Mononuclear cell (primary cell): ENCODE results near the gene PNCK. TPM values are rescaled to one million over a fixed set of nuclear protein-coding genes. Genes with fewer than 3 reads are reported as not detected.
"Not testable (repeated sequence)": the region's sequence is repeated elsewhere in the genome, so short reads cannot be mapped to it uniquely, and the experiment has no call there.

Experiments
- H3K27me3 ChIP-seq: 2 replicates; pipeline ENCODE4 v1.6.0; 2011; ENCODE audit warnings: low read length, control low read depth; ENCODE audit not compliant: insufficient read depth
- H3K4me1 ChIP-seq: 2 replicates; pipeline ENCODE4 v1.5.1; 2011; ENCODE audit warnings: mild to moderate bottlenecking, low read length, control low read depth; ENCODE audit not compliant: insufficient read depth
- H3K4me3 ChIP-seq: 2 replicates; pipeline ENCODE4 v1.5.1; 2011; ENCODE audit warnings: mild to moderate bottlenecking, low read length, moderate library complexity
- H3K9me3 ChIP-seq: 2 replicates; pipeline ENCODE4 v1.5.1; 2011; ENCODE audit warnings: low read depth, mild to moderate bottlenecking, control low read depth, low read length
- total RNA-seq: library from RNA; depleted of rRNA; stranded (reverse); fragments of >200 nt; gene quantifications from one replicate; pipeline ENCODE4 v1.2.3, GENCODE V29; 2012

Gene PNCK
- total RNA-seq, 1 donor, result 0.52 TPM

DNA sequence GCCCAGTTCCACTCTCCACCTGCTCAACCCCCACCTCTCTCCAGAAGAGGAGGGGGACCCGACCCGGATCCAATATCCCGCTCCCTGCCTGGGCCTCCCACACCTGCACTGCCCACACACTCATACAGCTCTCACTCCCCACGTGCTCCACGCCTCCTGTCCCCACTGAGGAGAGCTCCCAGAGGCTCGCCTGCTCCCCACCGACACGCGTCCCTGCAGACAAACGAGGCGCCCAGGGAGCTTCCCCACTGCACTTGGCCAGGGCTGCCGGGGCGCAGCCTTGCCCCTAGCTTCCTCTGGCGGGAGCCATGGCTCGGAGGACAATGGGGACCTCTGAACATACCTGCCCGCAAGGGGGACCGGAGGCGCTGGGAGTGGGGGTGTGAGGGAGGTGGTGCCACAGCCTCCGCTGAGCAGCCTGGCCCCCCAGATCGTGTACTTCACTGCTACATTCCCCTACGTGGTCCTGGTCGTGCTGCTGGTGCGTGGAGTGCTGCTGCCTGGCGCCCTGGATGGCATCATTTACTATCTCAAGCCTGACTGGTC is 19.1 kb upstream of the PNCK start:
- Histone ChIP-seq H3K4me1 (no peaks in the 10 kb centered on the region), H3K9me3 (no peaks in the 10 kb centered on the region), H3K27me3 (no peaks in the 10 kb centered on the region), H3K4me3 (no peak overlapping the region)

DNA sequence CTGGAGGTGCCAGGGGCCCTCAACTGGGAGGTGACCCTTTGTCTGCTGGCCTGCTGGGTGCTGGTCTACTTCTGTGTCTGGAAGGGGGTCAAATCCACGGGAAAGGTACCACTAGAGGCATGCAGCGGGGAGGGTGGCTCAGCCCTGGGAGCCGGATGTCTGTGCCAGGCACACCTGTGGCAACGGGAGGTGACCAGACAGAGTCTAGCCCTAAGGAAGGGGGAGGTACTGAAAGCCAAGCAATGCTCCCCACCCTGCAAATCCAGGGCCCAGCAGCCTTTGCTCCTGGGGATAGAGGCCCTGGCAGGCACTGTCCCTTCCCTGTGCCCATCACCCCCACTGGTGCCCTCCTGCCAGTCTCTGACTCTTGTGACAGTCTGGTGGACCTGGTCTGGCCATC is 18.4 kb upstream of the PNCK start:
- no peak overlapping the region for H3K4me3 ChIP-seq
- no peaks in the 10 kb centered on the region for H3K4me1 ChIP-seq
- H3K9me3 ChIP-seq, result no peaks in the 10 kb centered on the region
- no peaks in the 10 kb centered on the region for H3K27me3 ChIP-seq

DNA sequence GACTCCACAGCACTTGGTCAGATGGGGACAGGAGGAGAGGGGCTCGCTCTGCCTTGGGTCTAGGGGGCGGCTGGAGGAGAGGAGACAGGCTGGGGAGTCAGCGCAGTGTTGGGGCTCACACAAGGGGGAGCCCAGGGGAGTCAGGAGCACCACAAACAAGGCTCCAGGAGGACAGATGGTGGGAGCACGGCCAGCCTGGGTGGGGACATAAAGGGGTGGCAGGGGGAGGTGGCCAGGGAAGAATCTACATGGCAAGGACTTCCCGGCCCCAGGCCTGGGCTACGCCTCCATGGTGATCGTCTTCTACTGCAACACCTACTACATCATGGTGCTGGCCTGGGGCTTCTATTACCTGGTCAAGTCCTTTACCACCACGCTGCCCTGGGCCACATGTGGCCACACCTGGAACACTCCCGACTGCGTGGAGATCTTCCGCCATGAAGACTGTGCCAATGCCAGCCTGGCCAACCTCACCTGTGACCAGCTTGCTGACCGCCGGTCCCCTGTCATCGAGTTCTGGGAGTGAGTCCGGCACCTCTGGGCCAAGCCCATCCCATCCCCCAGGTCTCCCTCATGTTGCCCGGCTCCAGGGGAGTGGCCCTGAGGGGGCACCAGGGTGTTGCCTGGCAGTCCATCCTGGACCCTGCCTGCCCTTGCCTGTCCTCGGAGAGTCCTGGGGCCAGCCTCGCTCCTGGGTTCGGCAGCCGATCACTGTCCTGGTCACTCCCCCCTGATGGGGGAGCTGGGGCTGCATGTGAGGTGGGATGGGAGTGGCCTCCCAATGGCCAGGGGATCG is 17.6 kb upstream of the PNCK start:
- not testable (repeated sequence) for H3K27me3 ChIP-seq, H3K9me3 ChIP-seq, H3K4me3 ChIP-seq, H3K4me1 ChIP-seq

DNA sequence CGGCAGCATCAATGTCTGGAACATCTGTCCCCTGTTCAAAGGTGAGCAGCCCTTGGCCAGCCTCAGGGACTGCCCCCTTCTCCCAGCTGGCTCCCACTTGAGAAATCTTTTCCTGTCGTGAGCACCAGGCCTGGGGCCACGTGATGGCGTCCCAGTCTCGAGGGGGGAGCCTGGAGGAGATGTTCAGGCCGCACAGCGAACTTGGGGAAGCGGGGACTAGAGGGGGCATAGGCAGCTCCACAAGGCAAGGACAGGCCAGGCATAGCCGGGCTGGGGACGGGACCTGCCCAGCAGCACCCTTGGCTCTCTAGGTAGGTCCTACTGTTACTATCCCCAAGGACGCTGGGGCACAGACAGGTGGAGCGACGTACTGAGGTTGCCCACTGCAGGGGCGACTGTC is 16.9 kb upstream of the PNCK start:
- no peaks in the 10 kb centered on the region for H3K9me3 ChIP-seq
- H3K4me1 ChIP-seq, result no peaks in the 10 kb centered on the region
- H3K27me3 ChIP-seq, result no peaks in the 10 kb centered on the region
- H3K4me3 ChIP-seq, result no peak overlapping the region

DNA sequence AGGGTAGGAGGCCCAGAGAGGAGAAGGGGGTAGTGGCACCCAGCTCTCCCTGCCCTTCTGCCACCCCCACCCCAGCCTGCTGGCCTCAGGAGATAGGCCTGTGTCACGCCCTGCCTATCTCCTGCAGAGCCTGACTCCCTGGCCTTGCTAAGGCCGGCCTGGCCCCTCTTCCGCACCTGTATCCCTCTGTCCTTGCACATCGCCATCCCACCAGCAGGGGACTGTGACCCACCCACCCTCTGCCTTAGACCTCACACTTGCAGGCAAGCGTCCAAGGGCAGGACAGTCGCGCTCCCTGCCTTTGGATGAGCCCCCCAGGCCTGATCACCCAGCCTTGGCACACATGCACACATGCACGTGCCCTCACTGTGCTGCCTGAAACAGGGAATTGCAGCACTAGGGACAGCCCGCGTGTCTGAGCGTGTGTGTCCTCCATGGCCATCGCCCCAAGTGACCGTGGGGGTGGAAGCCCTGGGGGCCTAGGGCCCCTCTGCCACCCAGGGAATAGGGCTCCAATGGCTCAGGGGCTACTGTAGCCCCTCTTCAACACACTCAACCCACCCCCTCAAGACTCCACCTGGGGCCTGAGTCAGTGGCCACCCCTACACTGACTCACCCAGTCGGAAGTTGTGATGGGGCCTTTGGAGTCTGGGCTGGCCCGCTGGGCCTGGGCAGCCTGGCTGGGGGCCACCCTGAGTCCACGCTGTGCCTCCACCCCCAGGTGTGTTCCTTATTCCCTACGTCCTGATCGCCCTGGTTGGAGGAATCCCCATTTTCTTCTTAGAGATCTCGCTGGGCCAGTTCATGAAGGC is 16.2 kb upstream of the PNCK start:
- no peaks in the 10 kb centered on the region for H3K9me3 ChIP-seq
- H3K4me1 ChIP-seq, result no peaks in the 10 kb centered on the region
- no peaks in the 10 kb centered on the region for H3K27me3 ChIP-seq
- no peak overlapping the region for H3K4me3 ChIP-seq

DNA sequence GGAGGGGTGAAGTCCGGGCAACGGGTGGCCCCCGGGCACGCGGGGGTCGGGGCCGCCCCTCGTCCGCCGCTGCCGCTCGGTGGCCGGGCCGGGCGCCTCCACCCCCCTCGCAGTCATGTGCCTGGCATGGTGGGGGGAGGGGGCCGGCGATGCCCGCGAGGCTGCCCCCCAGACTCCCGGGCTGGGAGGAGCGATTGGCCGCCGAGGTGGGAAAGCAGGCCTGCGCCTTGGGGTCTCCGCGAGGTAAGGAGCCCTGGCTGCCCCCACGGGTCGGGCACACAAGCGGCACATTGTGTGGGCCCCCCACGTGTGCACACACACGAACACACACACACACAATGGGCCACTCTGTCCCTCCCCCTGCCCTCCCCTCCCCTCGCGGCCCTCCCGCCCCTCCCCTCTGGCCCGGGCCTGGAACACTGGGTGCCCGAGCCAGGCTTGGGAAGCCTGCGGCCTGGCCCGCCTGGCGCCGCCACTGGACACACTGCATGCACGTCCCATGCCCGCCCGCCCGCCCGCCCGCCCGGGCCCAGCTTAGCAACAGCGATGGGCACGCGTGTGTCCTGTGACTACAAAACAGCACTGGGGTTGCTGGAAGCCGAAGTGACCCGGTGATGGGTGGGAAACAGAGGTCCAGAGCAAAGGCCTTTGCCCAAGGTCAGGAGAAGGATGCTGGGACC is 15.4 kb upstream of the PNCK start:
- Histone ChIP-seq H3K4me1 (no peaks in the 10 kb centered on the region), H3K9me3 (no peaks in the 10 kb centered on the region), H3K4me3 (no peak overlapping the region), H3K27me3 (no peaks in the 10 kb centered on the region)

DNA sequence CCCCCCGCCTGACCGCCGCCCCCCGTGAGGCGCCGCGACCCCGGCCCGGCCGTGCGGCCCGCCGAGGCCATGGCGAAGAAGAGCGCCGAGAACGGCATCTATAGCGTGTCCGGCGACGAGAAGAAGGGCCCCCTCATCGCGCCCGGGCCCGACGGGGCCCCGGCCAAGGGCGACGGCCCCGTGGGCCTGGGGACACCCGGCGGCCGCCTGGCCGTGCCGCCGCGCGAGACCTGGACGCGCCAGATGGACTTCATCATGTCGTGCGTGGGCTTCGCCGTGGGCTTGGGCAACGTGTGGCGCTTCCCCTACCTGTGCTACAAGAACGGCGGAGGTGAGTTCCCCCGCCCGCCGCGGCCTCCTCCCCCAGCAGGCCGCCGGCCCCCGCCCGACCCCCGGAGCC is 14.9 kb upstream of the PNCK start:
- H3K27me3 ChIP-seq, result no peaks in the 10 kb centered on the region

DNA sequence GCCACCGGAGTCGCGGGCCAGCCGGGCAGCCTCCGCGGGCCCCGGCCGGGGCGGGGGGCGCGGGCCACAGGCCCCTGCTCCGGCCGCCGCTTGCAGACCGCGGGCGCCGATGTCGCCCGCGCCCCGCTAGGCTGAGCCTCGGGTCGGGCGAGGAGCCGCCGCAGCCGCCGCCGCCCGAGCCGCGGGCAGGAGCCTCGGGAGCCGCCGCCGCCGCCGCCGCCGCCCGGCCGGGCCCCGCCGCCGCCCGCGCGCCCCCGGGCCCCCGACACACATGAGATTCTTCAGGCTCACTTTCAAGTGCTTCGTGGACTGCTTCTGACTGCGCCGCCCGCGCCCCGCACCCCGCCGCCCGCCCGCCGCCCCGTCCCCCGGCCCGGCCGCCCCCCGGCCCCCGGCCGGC is 14.5 kb upstream of the PNCK start:
- Histone ChIP-seq H3K4me1 (no peaks in the 10 kb centered on the region), H3K4me3 (no peak overlapping the region), H3K9me3 (no peaks in the 10 kb centered on the region), H3K27me3 (no peaks in the 10 kb centered on the region)

More for the DNA sequence above, 14.9 kb upstream of the PNCK start:
- H3K4me3 ChIP-seq, result no peak overlapping the region
- H3K9me3 ChIP-seq, result no peaks in the 10 kb centered on the region
- no peaks in the 10 kb centered on the region for H3K4me1 ChIP-seq

DNA sequence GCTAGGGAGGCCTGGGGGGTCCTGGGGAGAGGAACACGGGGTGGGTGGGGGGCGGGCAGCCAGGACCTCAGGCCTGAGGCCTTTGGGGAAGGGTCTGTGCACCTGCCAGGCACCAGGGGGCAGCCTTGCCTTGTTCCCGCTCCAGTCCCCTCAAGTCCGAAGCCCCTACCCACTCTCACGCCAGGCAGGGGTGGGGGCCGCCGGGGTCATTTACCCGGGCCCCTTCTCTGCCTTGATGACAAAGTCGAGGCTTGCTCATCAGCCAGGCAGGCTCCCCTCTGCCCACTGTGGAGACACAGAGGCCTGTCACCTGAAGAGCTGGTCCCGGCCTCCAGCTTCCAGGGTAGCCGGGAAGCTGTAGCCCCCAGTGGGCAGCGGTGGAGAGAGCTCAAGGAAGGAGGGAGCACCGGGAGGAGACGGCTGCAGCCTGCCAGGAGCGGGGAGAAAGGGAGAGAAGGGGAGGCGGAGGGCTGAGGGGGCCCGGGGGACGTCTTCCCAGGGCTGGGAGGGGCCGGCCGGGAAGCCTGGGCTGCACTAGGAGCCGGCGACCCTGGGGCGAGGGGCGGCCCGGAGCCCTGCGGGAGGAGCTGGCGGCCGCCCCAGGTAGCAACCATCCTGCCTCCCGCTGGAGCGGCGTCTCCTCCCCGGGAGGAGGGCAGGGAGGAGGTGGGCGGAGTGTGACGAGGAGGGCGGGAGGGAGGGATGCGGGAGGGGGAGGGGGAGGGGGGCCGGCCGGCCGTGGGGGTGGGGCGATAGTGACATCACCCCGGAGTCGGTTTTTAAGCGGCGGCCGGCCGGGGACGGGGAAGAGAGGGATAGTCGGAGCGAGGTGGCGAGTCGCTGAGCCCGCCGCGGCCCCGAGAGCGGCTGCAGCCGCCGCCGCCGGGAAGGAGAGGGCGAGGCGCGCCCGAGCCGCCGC is 13.8 kb upstream of the PNCK start, which contains the start of gene SLC6A8:
SLC6A8 (plus strand) TSS at position 806 of the 919 bp plus-strand sequence. CDS start 649 bp downstream, outside the sequence.
- Histone ChIP-seq H3K9me3 (no peaks in the 10 kb centered on the region), H3K27me3 (no peaks in the 10 kb centered on the region), H3K4me1 (no peaks in the 10 kb centered on the region), H3K4me3 (no peak within 1 kb of the TSS)

DNA sequence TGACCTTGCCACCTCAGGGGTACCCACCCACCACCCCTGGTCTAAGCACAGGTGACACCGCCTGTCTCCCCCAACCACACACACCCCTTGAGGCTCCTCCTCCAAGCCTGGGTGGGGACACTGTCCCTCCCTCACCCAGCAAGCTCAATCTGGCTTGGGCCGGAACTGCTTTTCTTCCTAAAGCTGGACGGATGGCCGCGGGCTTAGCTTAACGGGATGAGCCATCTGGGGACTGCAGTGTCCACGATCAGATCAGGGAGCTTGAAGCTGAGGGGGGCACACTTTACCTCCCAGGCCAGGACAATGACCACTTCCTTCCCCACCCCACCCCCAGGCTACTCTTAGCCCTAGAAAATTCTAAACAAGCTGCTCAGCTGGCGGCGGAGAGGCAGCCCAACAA is 13.1 kb upstream of the PNCK start:
- no peak overlapping the region for H3K4me3 ChIP-seq
- no peaks in the 10 kb centered on the region for H3K4me1 ChIP-seq
- no peaks in the 10 kb centered on the region for H3K27me3 ChIP-seq
- H3K9me3 ChIP-seq, result no peaks in the 10 kb centered on the region

DNA sequence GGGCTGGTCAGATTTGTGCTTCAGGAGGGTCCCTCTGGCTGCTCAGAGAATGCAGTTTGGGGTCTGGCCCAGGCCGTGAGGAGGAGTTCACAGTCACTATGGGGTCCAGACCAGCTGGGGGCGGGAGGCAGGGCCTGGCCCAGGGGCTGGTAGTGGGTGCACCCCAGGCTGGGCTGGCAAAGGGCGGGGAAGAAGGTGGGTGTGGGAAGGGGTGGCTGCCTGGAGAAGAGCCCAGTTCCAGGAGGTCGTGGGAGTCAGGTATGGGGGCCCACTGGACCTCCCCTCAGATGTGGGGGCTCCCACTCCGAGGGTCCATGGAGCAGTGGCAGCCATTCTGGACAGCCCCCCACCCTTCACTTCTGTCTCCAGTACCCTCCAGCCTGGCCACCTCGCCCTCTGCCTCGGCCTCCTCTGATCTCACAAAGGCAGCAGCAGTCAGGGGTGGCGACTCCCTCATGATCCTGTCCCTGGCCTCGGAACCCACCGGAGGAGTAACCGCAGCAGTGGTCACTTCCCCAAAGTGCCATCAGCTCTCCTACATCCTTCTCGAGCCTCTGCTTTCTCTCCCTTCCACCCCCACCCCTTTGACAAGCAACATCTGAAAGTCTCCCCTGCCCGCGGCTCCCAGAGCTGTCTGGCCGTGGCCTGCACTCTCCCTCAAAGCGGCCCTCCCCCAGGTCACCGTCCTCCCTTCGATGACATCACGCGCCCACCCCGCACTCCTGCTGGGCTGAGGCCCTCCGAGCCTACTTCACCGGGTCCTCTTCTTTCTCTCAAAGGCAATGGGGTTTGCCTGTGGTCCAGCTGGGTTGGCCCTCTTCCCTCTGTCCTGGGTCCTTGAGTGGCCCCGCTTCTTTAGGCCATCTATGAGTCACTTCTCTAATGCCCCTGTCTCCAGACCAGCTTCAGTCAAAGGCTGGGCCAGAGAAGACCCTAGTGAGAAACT is 12.4 kb upstream of the PNCK start:
- no peaks in the 10 kb centered on the region for H3K27me3 ChIP-seq
- H3K9me3 ChIP-seq, result no peaks in the 10 kb centered on the region
- no peak overlapping the region for H3K4me3 ChIP-seq
- H3K4me1 ChIP-seq, result no peaks in the 10 kb centered on the region

DNA sequence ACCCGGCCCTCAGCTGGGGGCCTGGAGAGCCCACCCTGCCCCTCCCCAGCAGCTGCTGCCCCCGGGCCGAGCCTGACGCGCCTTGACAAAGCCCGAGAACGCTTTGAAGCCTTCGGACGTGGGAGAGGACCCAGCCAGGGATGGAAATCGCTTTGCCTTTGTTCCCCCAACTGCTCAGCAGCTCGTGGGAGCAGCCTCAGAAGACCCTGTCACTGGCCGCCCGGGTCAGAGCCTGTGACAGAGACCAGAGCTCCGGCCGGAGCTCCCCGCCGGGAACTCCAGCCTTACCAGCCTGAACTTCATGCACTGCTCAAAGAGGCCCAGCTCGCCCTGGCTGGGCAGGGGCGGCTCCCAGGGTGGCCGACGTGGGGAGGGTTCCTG is 11.5 kb upstream of the PNCK start:
- H3K9me3 ChIP-seq, result no peaks in the 10 kb centered on the region
- H3K4me1 ChIP-seq, result no peaks in the 10 kb centered on the region
- no peaks in the 10 kb centered on the region for H3K27me3 ChIP-seq
- H3K4me3 ChIP-seq, result no peak overlapping the region

DNA sequence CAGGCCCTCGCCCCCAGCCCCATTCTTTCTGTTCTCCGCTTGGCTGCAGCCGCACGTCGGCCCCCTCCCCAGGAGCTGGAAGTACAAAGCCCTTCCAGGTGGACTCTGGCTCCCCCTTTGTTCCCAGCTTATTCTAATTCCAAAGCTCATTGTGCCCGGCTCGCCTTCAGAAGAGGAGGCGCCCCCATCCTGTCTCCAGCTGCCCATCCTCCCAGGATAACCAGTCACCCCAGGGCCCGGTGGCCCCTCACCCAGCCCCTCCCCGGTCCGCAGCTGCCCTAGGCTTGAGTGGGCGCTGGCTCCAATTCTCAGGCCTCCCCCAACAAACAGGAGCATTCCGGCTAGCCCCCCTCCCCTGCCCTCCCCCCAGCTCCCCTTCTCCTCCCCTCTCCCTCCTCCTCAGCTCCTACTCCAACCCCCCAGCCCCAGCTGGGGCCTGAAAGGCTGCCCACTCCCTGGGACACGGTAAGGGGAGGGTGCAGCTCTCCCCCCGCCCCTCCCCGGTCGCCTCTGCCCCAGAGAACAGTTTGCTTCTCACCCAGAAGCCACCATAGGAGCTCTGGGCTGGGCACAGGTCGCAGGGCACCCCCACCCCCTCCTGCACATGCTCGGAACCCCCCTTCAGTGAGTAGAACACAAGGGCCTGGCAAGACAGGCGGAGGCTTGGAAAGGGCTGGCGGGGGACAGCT is 11.0 kb upstream of the PNCK start:
- no peak overlapping the region for H3K4me3 ChIP-seq
- no peaks in the 10 kb centered on the region for H3K9me3 ChIP-seq
- H3K27me3 ChIP-seq, result no peaks in the 10 kb centered on the region
- H3K4me1 ChIP-seq, result no peaks in the 10 kb centered on the region
